HepG2 (cell line): Measurements from ENCODE around the gene SREBF1. TPM values are rescaled to one million over a fixed set of nuclear protein-coding genes. Genes with fewer than 3 reads are reported as not detected.

Source experiments
- ATAC-seq: fragments of 200-7000 bp; cut with Tn5 transposase; 3 replicates; pipeline ENCODE4 v1.9.1; 2020; ENCODE audit warnings: mild to moderate bottlenecking, moderate library complexity
- BruUV-seq: library from RNA; stranded (reverse); fragments of 400-500 nt; replicated peaks from 2 replicates; lab custom pipeline; 2021; lab: Mats Ljungman, UMichigan
- CTCF ChIA-PET: fragments of 300-600 bp; formaldehyde crosslinking; extraction: SDS; loops from one replicate; lab custom pipeline; 2021; ENCODE audit warnings: low total read pairs, inconsistent platforms, low intra/inter-chr PET ratio; lab: Yijun Ruan, JAX
- POLR2A ChIA-PET: fragments of 350-600 bp; sonication (Branson Sonifier 250); formaldehyde crosslinking; loops from one replicate; lab custom pipeline; 2020; ENCODE audit warnings: antibody characterized with exemption, inconsistent platforms; lab: Yijun Ruan, JAX
- DNase-seq: peaks from one replicate; pipeline ENCODE4 v3.0.0-alpha.2; 2015; ENCODE audit warnings: low spot score
- FAIRE-seq: peaks from 3 replicates; lab custom pipeline; 2011; peaks lifted over from hg19 to GRCh38; lab: Jason Lieb, UNC
- H2AFZ ChIP-seq: one replicate; pipeline ENCODE4 v1.6.1; 2011; ENCODE audit warnings: low read length, inconsistent platforms
- H3K27ac ChIP-seq: fragments of 300-600 bp; 3 replicates; pipeline ENCODE4 v1.8.0; 2011; ENCODE audit warnings: mixed run types, mild to moderate bottlenecking, mixed read lengths, low read length, inconsistent platforms; ENCODE audit not compliant: insufficient read depth; ENCODE audit errors: extremely low read length
- H3K27me3 ChIP-seq, 2 experiments: fragments of 200-600 bp in 1 of 2; 2 replicates in 1 of 2; 3 replicates in 1 of 2; pipeline versions ENCODE4 v1.6.0 to v1.8.0; 2011; ENCODE audit warnings: low read length in 2 of 2, mild to moderate bottlenecking in 2 of 2, moderate library complexity in 2 of 2, inconsistent platforms in 1 of 2; ENCODE audit not compliant: insufficient read depth in 2 of 2, control insufficient read depth in 1 of 2
- H3K36me3 ChIP-seq, 2 experiments: fragments of 200-600 bp in 1 of 2; replicated peaks in 1 of 2; 2 replicates in 1 of 2; 3 replicates in 1 of 2; pipeline versions ENCODE4 v1.5.1 to v1.8.0; 2011; ENCODE audit warnings: low read length in 2 of 2, inconsistent platforms in 1 of 2; ENCODE audit not compliant: insufficient read depth in 2 of 2, control insufficient read depth in 1 of 2
- H3K4me1 ChIP-seq: 2 replicates; pipeline ENCODE4 v1.5.1; 2012; ENCODE audit warnings: low read length, inconsistent platforms; ENCODE audit not compliant: insufficient read depth
- H3K4me2 ChIP-seq: 2 replicates; pipeline ENCODE4 v1.6.0; 2011; ENCODE audit warnings: low read depth, low read length, inconsistent platforms
- H3K4me3 ChIP-seq, 3 experiments: fragments of 200-600 bp in 1 of 3; sonication (generic), shearing (Covaris generic) in 1 of 3; replicated peaks in 1 of 3; 2 replicates each; pipeline ENCODE4 v1.5.1; 2011 to 2016; ENCODE audit warnings: low read length in 3 of 3, inconsistent platforms in 2 of 3, low read depth in 2 of 3, mild to moderate bottlenecking in 2 of 3, control low read depth in 1 of 3, mixed read lengths in 1 of 3; ENCODE audit not compliant: insufficient read depth in 1 of 3
- H3K79me2 ChIP-seq: one replicate; pipeline ENCODE4 v1.6.1; 2011; ENCODE audit warnings: low read length, inconsistent platforms; ENCODE audit not compliant: insufficient read depth
- H3K9ac ChIP-seq: 2 replicates; pipeline ENCODE4 v1.6.0; 2011; ENCODE audit warnings: mild to moderate bottlenecking, low read depth, low read length, inconsistent platforms; ENCODE audit not compliant: insufficient read depth
- H3K9me3 ChIP-seq: 2 replicates; pipeline ENCODE4 v1.5.1; 2012; ENCODE audit warnings: mild to moderate bottlenecking, low read length
- H4K20me1 ChIP-seq: 2 replicates; pipeline ENCODE4 v1.6.0; 2011; ENCODE audit warnings: inconsistent platforms, mild to moderate bottlenecking, low read length, moderate library complexity; ENCODE audit not compliant: insufficient read depth
- KLF15 ChIP-seq: sonication (generic); formaldehyde crosslinking; IDR thresholded peaks from 2 replicates; pipeline ENCODE4 v1.8.1; 2023; ENCODE audit warnings: borderline replicate concordance, mild to moderate bottlenecking, inconsistent platforms, missing genetic modification reagents, mixed read lengths
- MXD4 ChIP-seq: IDR thresholded peaks from 2 replicates; pipeline ENCODE4 v1.6.1; 2016; ENCODE audit warnings: mild to moderate bottlenecking, missing biosample characterization, missing genetic modification reagents
- NRL ChIP-seq: sonication (generic); formaldehyde crosslinking; IDR thresholded peaks from 2 replicates; pipeline ENCODE4 v1.5.0; 2020; ENCODE audit warnings: missing genetic modification reagents, mild to moderate bottlenecking, moderate library complexity, borderline replicate concordance
- SOX6 ChIP-seq, 2 experiments: fragments of 450-650 bp in 1 of 2; sonication (generic) in 1 of 2; formaldehyde crosslinking in 1 of 2; IDR thresholded peaks; 2 replicates each; pipeline versions ENCODE4 v1.4.0 to v1.6.1; 2017 to 2020; ENCODE audit warnings: antibody characterized with exemption in 1 of 2, mild to moderate bottlenecking in 1 of 2, missing genetic modification reagents in 1 of 2
- SP1 ChIP-seq, 2 experiments: fragments of 450-650 bp in 1 of 2; sonication (generic) in 1 of 2; formaldehyde crosslinking in 1 of 2; IDR thresholded peaks; 2 replicates each; pipeline versions ENCODE4 v1.4.0 to v1.6.1; 2016 to 2020; ENCODE audit warnings: missing genetic modification reagents in 1 of 2
- TCF7L2 ChIP-seq: IDR thresholded peaks from 2 replicates; pipeline ENCODE4 v1.6.1; 2011; ENCODE audit warnings: mild to moderate bottlenecking, low read depth, low read length, moderate library complexity
- WGBS: methylation state at CpG from one replicate; pipeline ENCODE4 v1.1.6; 2017; ENCODE audit warnings: low lambda C conversion rate; 5-methylcytosine and 5-hydroxymethylcytosine counted together
- in situ Hi-C: cut with HindIII; loops from 2 replicates; pipeline ENCODE4 v1.10.0; 2017; ENCODE audit warnings: low pct_unique_long_range_greater_than_20kb; ENCODE audit not compliant: extremely low pct_ligation_motif_present
- intact Hi-C: fragments of 100-400 bp; cut with micrococcal nuclease; formaldehyde crosslinking; loops from one replicate; pipeline ENCODE4 v1.10.0; 2022; ENCODE audit not compliant: unreplicated experiment
- polyA plus RNA-seq, 8 experiments: library from polyadenylated mRNA; depleted of rRNA in 3 of 8; stranded (reverse) in 7 of 8; unstranded in 1 of 8; fragments of >200 nt; fragmentation: Illumina TruSeq in 4 of 8; extraction: Trizol in 4 of 8; gene quantifications; 2 replicates each; pipeline versions ENCODE4 v1.2.1 to v1.2.3, GENCODE V29; 2011 to 2016; ENCODE audit warnings: low read depth in 4 of 8, missing spikeins in 1 of 8, mixed read lengths in 1 of 8; ENCODE audit not compliant: insufficient read depth in 1 of 8
- total RNA-seq, 5 experiments: library from RNA; depleted of rRNA; stranded (reverse); fragments of >200 nt; fragmentation: Illumina TruSeq; extraction: Trizol; gene quantifications; 2 replicates each; pipeline ENCODE4 v1.2.3, GENCODE V29; 2016; ENCODE audit warnings: low read depth in 1 of 5
- TF ChIP-seq, protein P1 (sequence below): sonication (generic); formaldehyde crosslinking; IDR thresholded peaks from 2 replicates; pipeline ENCODE4 v1.4.0; 2020; ENCODE audit warnings: missing genetic modification reagents, borderline replicate concordance
- TF ChIP-seq, protein P2 (sequence below): sonication (generic); formaldehyde crosslinking; conservative IDR thresholded peaks from 2 replicates; pipeline ENCODE4 v1.8.0; 2022; ENCODE audit warnings: missing genetic modification reagents
- TF ChIP-seq, protein P3 (sequence below): sonication (generic); formaldehyde crosslinking; IDR thresholded peaks from 2 replicates; pipeline ENCODE4 v1.5.1; 2020; ENCODE audit warnings: mild to moderate bottlenecking, missing genetic modification reagents, moderate library complexity

The SREBF1 gene
- total and polyA plus RNA-seq, 2 of the 13 experiments (the other 11 are each of a cell fraction or from before 2014, with no cell fraction given) = 34.3 to 38.0 TPM

DNA sequence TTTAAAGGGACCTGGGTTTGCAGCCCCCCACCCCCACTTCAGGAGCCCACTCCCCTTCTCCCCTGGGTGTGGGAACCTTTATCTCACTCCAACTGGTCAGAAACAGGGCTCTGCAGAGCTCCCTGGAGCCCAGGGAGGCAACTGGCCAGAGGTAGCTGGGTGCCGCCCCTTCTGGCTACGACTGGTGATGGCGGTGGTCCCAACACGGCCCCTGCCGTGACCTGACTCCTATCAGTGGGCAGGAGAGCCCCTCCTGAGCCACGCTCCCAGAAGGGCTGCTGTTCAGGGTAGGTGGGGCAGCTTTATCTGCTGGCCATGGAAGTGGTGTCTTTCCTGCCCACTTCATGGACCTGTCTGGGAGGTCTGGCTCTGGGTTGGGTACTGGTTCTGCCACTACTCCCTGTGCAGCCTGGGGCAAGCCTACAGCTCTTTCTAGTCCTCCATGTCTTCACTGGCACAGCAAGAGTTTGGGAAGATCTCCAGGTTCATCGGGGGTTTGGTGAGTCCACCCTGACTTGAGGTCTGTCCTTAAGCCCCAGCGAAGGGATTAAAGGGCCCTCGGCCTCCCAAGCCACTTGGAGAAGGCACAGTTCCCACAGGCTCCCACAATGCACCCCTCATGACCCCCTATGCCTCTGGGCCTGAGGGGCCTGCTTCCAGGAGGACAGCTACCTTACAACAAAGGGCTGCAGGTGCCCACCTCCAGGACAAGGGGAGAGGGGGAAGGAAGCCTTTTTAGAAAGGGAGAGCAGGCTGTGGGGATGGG, 5.5 kb upstream of the SREBF1 start:
- no peak for ATAC-seq
- no peak for DNase-seq
- Histone ChIP-seq H3K36me3 (no peaks in the 10 kb centered on the region), H3K27me3 (no peaks in the 10 kb centered on the region; a peak in 2 of 5 replicates), H3K27ac (no peak overlapping the region), H3K79me2 (peaks cover 2% of the 10 kb centered on the region), H3K4me1 (peaks cover 69% of the 10 kb centered on the region), H3K4me3 (peak overlapping the region in 1 of 3 experiments; percentile 34; a peak in 1 of 6 replicates), H4K20me1 (no peaks in the 10 kb centered on the region), H3K9ac (no peak overlapping the region; the same call in 1 of the 2 replicates), H2AFZ (no peak overlapping the region), H3K9me3 (no peaks in the 10 kb centered on the region), H3K4me2 (peak overlapping the region; percentile 97)
- ChIA-PET POLR2A (interaction anchor here (2.5 to 2.8 kb wide), 2 partner anchors 11 to 13 kb away, joined by 12 to 13 read pairs; no protein-coding TSS in a partner anchor), CTCF (no interaction called here)
- 31% methylated on average over 5 of the region's 9 CpGs for WGBS
- intact Hi-C loops = no loop called here
- in situ Hi-C loops = no loop called here
- FAIRE-seq = no peak
- no TSS peak for BruUV-seq
- TF ChIP-seq, protein P1, sequence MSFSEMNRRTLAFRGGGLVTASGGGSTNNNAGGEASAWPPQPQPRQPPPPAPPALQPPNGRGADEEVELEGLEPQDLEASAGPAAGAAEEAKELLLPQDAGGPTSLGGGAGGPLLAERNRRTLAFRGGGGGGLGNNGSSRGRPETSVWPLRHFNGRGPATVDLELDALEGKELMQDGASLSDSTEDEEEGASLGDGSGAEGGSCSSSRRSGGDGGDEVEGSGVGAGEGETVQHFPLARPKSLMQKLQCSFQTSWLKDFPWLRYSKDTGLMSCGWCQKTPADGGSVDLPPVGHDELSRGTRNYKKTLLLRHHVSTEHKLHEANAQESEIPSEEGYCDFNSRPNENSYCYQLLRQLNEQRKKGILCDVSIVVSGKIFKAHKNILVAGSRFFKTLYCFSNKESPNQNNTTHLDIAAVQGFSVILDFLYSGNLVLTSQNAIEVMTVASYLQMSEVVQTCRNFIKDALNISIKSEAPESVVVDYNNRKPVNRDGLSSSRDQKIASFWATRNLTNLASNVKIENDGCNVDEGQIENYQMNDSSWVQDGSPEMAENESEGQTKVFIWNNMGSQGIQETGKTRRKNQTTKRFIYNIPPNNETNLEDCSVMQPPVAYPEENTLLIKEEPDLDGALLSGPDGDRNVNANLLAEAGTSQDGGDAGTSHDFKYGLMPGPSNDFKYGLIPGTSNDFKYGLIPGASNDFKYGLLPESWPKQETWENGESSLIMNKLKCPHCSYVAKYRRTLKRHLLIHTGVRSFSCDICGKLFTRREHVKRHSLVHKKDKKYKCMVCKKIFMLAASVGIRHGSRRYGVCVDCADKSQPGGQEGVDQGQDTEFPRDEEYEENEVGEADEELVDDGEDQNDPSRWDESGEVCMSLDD (CRISPR knock-in tag) = no peak
- TF ChIP-seq SP1 (IDR thresholded peaks at IDR 0.05) (no peak), SP1 (CRISPR knock-in tag; IDR thresholded peaks at IDR 0.05) (no peak), SOX6 (IDR thresholded peaks at IDR 0.05) (no peak), SOX6 (CRISPR knock-in tag; IDR thresholded peaks at IDR 0.05) (no peak), MXD4 (CRISPR knock-in tag) (no peak), KLF15 (CRISPR knock-in tag) (no peak), NRL (no peak), TCF7L2 (no peak)
- TF ChIP-seq, protein P2, sequence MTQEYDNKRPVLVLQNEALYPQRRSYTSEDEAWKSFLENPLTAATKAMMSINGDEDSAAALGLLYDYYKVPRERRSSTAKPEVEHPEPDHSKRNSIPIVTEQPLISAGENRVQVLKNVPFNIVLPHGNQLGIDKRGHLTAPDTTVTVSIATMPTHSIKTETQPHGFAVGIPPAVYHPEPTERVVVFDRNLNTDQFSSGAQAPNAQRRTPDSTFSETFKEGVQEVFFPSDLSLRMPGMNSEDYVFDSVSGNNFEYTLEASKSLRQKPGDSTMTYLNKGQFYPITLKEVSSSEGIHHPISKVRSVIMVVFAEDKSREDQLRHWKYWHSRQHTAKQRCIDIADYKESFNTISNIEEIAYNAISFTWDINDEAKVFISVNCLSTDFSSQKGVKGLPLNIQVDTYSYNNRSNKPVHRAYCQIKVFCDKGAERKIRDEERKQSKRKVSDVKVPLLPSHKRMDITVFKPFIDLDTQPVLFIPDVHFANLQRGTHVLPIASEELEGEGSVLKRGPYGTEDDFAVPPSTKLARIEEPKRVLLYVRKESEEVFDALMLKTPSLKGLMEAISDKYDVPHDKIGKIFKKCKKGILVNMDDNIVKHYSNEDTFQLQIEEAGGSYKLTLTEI (CRISPR knock-in tag) = no peak
- TF ChIP-seq, protein P3, sequence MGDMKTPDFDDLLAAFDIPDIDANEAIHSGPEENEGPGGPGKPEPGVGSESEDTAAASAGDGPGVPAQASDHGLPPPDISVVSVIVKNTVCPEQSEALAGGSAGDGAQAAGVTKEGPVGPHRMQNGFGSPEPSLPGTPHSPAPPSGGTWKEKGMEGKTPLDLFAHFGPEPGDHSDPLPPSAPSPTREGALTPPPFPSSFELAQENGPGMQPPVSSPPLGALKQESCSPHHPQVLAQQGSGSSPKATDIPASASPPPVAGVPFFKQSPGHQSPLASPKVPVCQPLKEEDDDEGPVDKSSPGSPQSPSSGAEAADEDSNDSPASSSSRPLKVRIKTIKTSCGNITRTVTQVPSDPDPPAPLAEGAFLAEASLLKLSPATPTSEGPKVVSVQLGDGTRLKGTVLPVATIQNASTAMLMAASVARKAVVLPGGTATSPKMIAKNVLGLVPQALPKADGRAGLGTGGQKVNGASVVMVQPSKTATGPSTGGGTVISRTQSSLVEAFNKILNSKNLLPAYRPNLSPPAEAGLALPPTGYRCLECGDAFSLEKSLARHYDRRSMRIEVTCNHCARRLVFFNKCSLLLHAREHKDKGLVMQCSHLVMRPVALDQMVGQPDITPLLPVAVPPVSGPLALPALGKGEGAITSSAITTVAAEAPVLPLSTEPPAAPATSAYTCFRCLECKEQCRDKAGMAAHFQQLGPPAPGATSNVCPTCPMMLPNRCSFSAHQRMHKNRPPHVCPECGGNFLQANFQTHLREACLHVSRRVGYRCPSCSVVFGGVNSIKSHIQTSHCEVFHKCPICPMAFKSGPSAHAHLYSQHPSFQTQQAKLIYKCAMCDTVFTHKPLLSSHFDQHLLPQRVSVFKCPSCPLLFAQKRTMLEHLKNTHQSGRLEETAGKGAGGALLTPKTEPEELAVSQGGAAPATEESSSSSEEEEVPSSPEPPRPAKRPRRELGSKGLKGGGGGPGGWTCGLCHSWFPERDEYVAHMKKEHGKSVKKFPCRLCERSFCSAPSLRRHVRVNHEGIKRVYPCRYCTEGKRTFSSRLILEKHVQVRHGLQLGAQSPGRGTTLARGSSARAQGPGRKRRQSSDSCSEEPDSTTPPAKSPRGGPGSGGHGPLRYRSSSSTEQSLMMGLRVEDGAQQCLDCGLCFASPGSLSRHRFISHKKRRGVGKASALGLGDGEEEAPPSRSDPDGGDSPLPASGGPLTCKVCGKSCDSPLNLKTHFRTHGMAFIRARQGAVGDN (CRISPR knock-in tag) = no peak
